GM21576 (cell line): ENCODE results near the gene SMIM13.

Experiments used
- ATAC-seq: cut with Tn5 transposase; IDR thresholded peaks from one replicate; pipeline ENCODE4 v1.9.1; 2021; ENCODE audit warnings: mild to moderate bottlenecking, moderate library complexity; ENCODE audit not compliant: unreplicated experiment

SMIM13 gene

GRCh38 chr6:11120271-11121005, 26.8 kb downstream of the SMIM13 start:
- no peak for ATAC-seq

- ATAC-seq = no peak
Measured at GRCh38 chr6:11121851-11122250, 28.2 kb downstream of the SMIM13 start.

- no peak for ATAC-seq
Measured at GRCh38 chr6:11122380-11122779, 28.7 kb downstream of the SMIM13 start.

GRCh38 chr6:11123978-11124377, 30.3 kb downstream of the SMIM13 start:
- ATAC-seq = no peak

GRCh38 chr6:11126876-11127275, 33.2 kb downstream of the SMIM13 start:
- ATAC-seq = no peak

- ATAC-seq = no peak
Measured at GRCh38 chr6:11128608-11129007, 35.0 kb downstream of the SMIM13 start.

GRCh38 chr6:11129908-11130565, 36.4 kb downstream of the SMIM13 start:
- no peak for ATAC-seq

GRCh38 chr6:11130605-11131004, 37.0 kb downstream of the SMIM13 start:
- no peak for ATAC-seq

- ATAC-seq = no peak
Measured at GRCh38 chr6:11132194-11132888, 38.7 kb downstream of the SMIM13 start.

GRCh38 chr6:11133281-11133680, 39.6 kb downstream of the SMIM13 start:
- ATAC-seq = no peak

GRCh38 chr6:11136809-11137208, 43.2 kb downstream of the SMIM13 start:
- no peak for ATAC-seq

GRCh38 chr6:11139051-11139960, 45.7 kb downstream of the SMIM13 start:
- ATAC-seq = peak; percentile 44

- no peak for ATAC-seq
Measured at GRCh38 chr6:11140056-11140455, 46.4 kb downstream of the SMIM13 start.

- no peak for ATAC-seq
Measured at GRCh38 chr6:11141295-11141694, 47.7 kb downstream of the SMIM13 start.

- ATAC-seq = no peak
Measured at GRCh38 chr6:11142296-11143027, 48.8 kb downstream of the SMIM13 start.

- ATAC-seq = no peak
Measured at GRCh38 chr6:11143394-11144371, 50.0 kb downstream of the SMIM13 start.

GRCh38 chr6:11144393-11144851, 50.8 kb downstream of the SMIM13 start:
- ATAC-seq = peak; percentile 78

- no peak for ATAC-seq
Measured at GRCh38 chr6:11146117-11146826, 52.6 kb downstream of the SMIM13 start.
